GM12878 (cell line): ENCODE measurements around the gene AP3S2. TPM values are rescaled to one million over a fixed set of nuclear protein-coding genes. Genes with fewer than 3 reads are reported as not detected.

Experiments used
- ATAC-seq: fragments of 200-7000 bp; cut with Tn5 transposase; 3 replicates; pipeline ENCODE4 v1.9.1; 2020; ENCODE audit warnings: mild to moderate bottlenecking, moderate library complexity
- BruUV-seq: library from RNA; stranded (reverse); fragments of 400-500 nt; replicated peaks from 2 replicates; lab custom pipeline; 2021; lab: Mats Ljungman, UMichigan
- CTCF ChIA-PET: fragments of 300-600 bp; sonication (Branson Sonifier 250); formaldehyde crosslinking; extraction: SDS; loops from one replicate; lab custom pipeline; 2021; ENCODE audit warnings: inconsistent platforms; lab: Yijun Ruan, JAX
- POLR2A ChIA-PET: fragments of 350-600 bp; formaldehyde crosslinking; extraction: SDS; loops from one replicate; lab custom pipeline; 2021; ENCODE audit warnings: inconsistent platforms; lab: Charles Lee
- RAD21 ChIA-PET: fragments of 300-600 bp; sonication (Branson Sonifier 250); formaldehyde crosslinking; loops from one replicate; lab custom pipeline; 2023; ENCODE audit warnings: antibody characterized with exemption; ENCODE audit not compliant: unreplicated experiment; lab: Charles Lee
- SMC1A ChIA-PET: fragments of 300-600 bp; sonication (Branson Sonifier 250); formaldehyde crosslinking; loops from one replicate; lab custom pipeline; 2023; ENCODE audit not compliant: unreplicated experiment, uncharacterized antibody; lab: Charles Lee
- DNase-seq: peaks from one replicate; pipeline ENCODE4 v3.0.0-alpha.2; 2011; ENCODE audit warnings: low read depth, low spot score
- FAIRE-seq: peaks from 3 replicates; lab custom pipeline; 2011; peaks lifted over from hg19 to GRCh38; lab: Jason Lieb, UNC
- H2AFZ ChIP-seq: 2 replicates; pipeline ENCODE4 v1.6.0; 2011; ENCODE audit warnings: low read depth, low read length, control low read depth; ENCODE audit not compliant: control insufficient read depth
- H3K27ac ChIP-seq: 2 replicates; pipeline ENCODE4 v1.5.1; 2011; ENCODE audit warnings: control low read depth; ENCODE audit not compliant: control insufficient read depth, insufficient read depth
- H3K27me3 ChIP-seq, 2 experiments: replicated peaks in 1 of 2; 2 replicates each; pipeline versions ENCODE4 v1.6.0 to v1.6.1; 2011; ENCODE audit warnings: low read length in 1 of 2; ENCODE audit not compliant: control insufficient read depth in 2 of 2, insufficient read depth in 2 of 2
- H3K36me3 ChIP-seq, 2 experiments: 2 replicates each; pipeline ENCODE4 v1.5.1; 2011; ENCODE audit warnings: low read length in 1 of 2; ENCODE audit not compliant: control insufficient read depth in 2 of 2, insufficient read depth in 2 of 2
- H3K4me1 ChIP-seq: 2 replicates; pipeline ENCODE4 v1.6.1; 2011; ENCODE audit warnings: mild to moderate bottlenecking, low read length, moderate library complexity, mixed read lengths; ENCODE audit not compliant: control insufficient read depth, insufficient read depth
- H3K4me2 ChIP-seq: 2 replicates; pipeline ENCODE4 v1.6.0; 2011; ENCODE audit warnings: control low read depth; ENCODE audit not compliant: control insufficient read depth, insufficient read depth
- H3K4me3 ChIP-seq: fragments of 200-600 bp; sonication (generic); 2 replicates; pipeline ENCODE4 v1.5.1; 2016
- H3K79me2 ChIP-seq: 2 replicates; pipeline ENCODE4 v1.6.0; 2011; ENCODE audit warnings: low read length; ENCODE audit not compliant: control insufficient read depth, insufficient read depth
- H3K9ac ChIP-seq: 2 replicates; pipeline ENCODE4 v1.8.0; 2011; ENCODE audit warnings: low read length, control low read depth, mixed read lengths; ENCODE audit not compliant: control insufficient read depth, insufficient read depth
- H3K9me3 ChIP-seq: replicated peaks from 3 replicates; pipeline ENCODE4 v1.5.1; 2011; ENCODE audit warnings: mild to moderate bottlenecking, low read length; ENCODE audit not compliant: control insufficient read depth, insufficient read depth
- H4K20me1 ChIP-seq: 2 replicates; pipeline ENCODE4 v1.6.0; 2011; ENCODE audit not compliant: control insufficient read depth, insufficient read depth
- BCLAF1 ChIP-seq: fragments of 450-650 bp; IDR thresholded peaks from 2 replicates; pipeline ENCODE4 v1.6.1; 2017; ENCODE audit warnings: antibody characterized with exemption, mild to moderate bottlenecking, moderate library complexity
- ETV6 ChIP-seq, 2 experiments: fragments of 450-650 bp in 1 of 2; IDR thresholded peaks in 1 of 2; conservative IDR thresholded peaks in 1 of 2; 2 replicates each; pipeline ENCODE4 v1.6.1; 2014; ENCODE audit warnings: antibody characterized with exemption in 1 of 2, borderline replicate concordance in 1 of 2, low read depth in 1 of 2, mild to moderate bottlenecking in 1 of 2, moderate library complexity in 1 of 2
- JUNB ChIP-seq: IDR thresholded peaks from 2 replicates; pipeline ENCODE4 v1.6.1; 2016; ENCODE audit warnings: antibody characterized with exemption, mild to moderate bottlenecking
- NFYB ChIP-seq: IDR thresholded peaks from 2 replicates; pipeline ENCODE4 v1.6.1; 2011; ENCODE audit warnings: low read depth, mild to moderate bottlenecking, low read length, improper control_type of control experiment, moderate library complexity; ENCODE audit not compliant: insufficient read depth
- NKRF ChIP-seq: fragments of 450-650 bp; conservative IDR thresholded peaks from 2 replicates; pipeline ENCODE4 v1.6.1; 2017; ENCODE audit warnings: mild to moderate bottlenecking, moderate library complexity
- RAD51 ChIP-seq: fragments of 450-650 bp; IDR thresholded peaks from 2 replicates; pipeline ENCODE4 v1.6.1; 2016; ENCODE audit warnings: moderate library complexity, mild to moderate bottlenecking, inconsistent platforms
- ZBTB33 ChIP-seq: fragments of 450-650 bp; IDR thresholded peaks from 2 replicates; pipeline ENCODE4 v1.6.1; 2017; ENCODE audit warnings: mild to moderate bottlenecking
- WGBS: methylation state at CpG from one replicate; pipeline ENCODE4 v1.1.6; 2016; ENCODE audit warnings: low lambda C conversion rate; ENCODE audit not compliant: insufficient replicate concordance, insufficient coverage; ENCODE audit errors: missing lambda C conversion rate; 5-methylcytosine and 5-hydroxymethylcytosine counted together
- in situ Hi-C: fragments of 300-500 bp; cut with MboI; formaldehyde crosslinking; loops from 9 replicates; pipeline ENCODE4 v1.14.3; 2018; ENCODE audit warnings: mixed read lengths
- intact Hi-C: fragments of 100-400 bp; cut with micrococcal nuclease; formaldehyde crosslinking; loops from one replicate; pipeline ENCODE4 v1.14.2; 2022; ENCODE audit not compliant: unreplicated experiment
- polyA plus RNA-seq, 11 experiments: library from polyadenylated mRNA; depleted of rRNA in 4 of 11; unstranded in 6 of 11; stranded (reverse) in 5 of 11; fragments of >200 nt; fragmentation: Nextera tagmentation in 4 of 11; fragmentation: Illumina TruSeq in 1 of 11; extraction: Ambion mirVana in 4 of 11; extraction: Trizol in 1 of 11; gene quantifications; 1 replicate in 1 of 11; 2 replicates in 10 of 11; pipeline versions ENCODE4 v1.2.1 to v1.2.3, GENCODE V29; 2011 to 2016; ENCODE audit warnings: inconsistent platforms in 2 of 11, missing spikeins in 2 of 11, low read depth in 1 of 11
- total RNA-seq, 4 experiments: library from RNA; depleted of rRNA in 3 of 4; stranded (reverse); fragments of >200 nt in 3 of 4; fragmentation: Illumina TruSeq in 1 of 4; extraction: Trizol in 1 of 4; gene quantifications; 2 replicates each; pipeline versions ENCODE4 v1.2.1 to v1.2.3, GENCODE V29; 2013 to 2021

Gene AP3S2
- total and polyA plus RNA-seq, 10 of the 15 experiments (the other 5 are each of a cell fraction or from before 2014, with no cell fraction given): 10.0 to 43.6 (median 26.0) TPM

- no peak for TF ChIP-seq BCLAF1
- no peak for TF ChIP-seq RAD51
- no peak for TF ChIP-seq JUNB
- no peak for TF ChIP-seq NKRF
- no peak for TF ChIP-seq NFYB
- no peak for TF ChIP-seq ETV6 (conservative IDR thresholded peaks at IDR 0.05 in 1 of 2, IDR thresholded peaks at IDR 0.05 in 1 of 2; ENCODE audit: borderline replicate concordance in 1 of 2, low read depth in 1 of 2)
These were observed 15.8 kb upstream of the AP3S2 start (continued) for GRCh38 chr15:89909611-89910010.

- POLR2A ChIA-PET: no interaction called here
- no TSS peak for BruUV-seq
- CTCF ChIA-PET: no interaction called here
- H3K4me2 ChIP-seq: no peak overlapping the region
- in situ Hi-C loops (no loop called here), intact Hi-C loops (no loop called here)
- H3K9me3 ChIP-seq: no peaks in the 10 kb centered on the region
- H3K4me1 ChIP-seq: no peaks in the 10 kb centered on the region
- H3K27ac ChIP-seq: no peak overlapping the region
- H3K4me3 ChIP-seq: no peak overlapping the region
- H3K79me2 ChIP-seq: no peaks in the 10 kb centered on the region
- H3K9ac ChIP-seq: no peak overlapping the region
- DNase-seq (no peak), FAIRE-seq (no peak), ATAC-seq (no peak)
- H3K36me3 ChIP-seq: no peaks in the 10 kb centered on the region
- no peak overlapping the region for H2AFZ ChIP-seq
- WGBS: 58% methylated on average over 15 of the region's 16 CpGs
- H4K20me1 ChIP-seq: no peaks in the 10 kb centered on the region
- SMC1A ChIA-PET: no interaction called here
- RAD21 ChIA-PET: no interaction called here
- H3K27me3 ChIP-seq: peaks cover 1 to 4% of the 10 kb centered on the region in 2 experiments; a peak in 2 of 4 replicates
- TF ChIP-seq ZBTB33: no peak
These were observed 14.4 kb upstream of the AP3S2 start for GRCh38 chr15:89908226-89908625.
